AG08395 (cell line): ENCODE results near the gene ATP5PD.
"Not testable (repeated sequence)": the region's sequence is repeated elsewhere in the genome, so short reads cannot be mapped to it uniquely, and the experiment has no call there.

Experiments used
- DNase-seq: peaks from one replicate; pipeline ENCODE4 v3.0.0; 2012; ENCODE audit warnings: mixed read lengths, low spot score

ATP5PD gene

GRCh38 chr17:75020331-75021110 is 26.2 kb downstream of the ATP5PD start:
- DNase-seq = no peak

GRCh38 chr17:75019710-75020109 is 27.1 kb downstream of the ATP5PD start:
- DNase-seq = no peak

- no peak for DNase-seq
These were observed 27.6 kb downstream of the ATP5PD start for GRCh38 chr17:75019146-75019545.

- no peak for DNase-seq
These were observed 33.6 kb downstream of the ATP5PD start for GRCh38 chr17:75013092-75013559.

GRCh38 chr17:75012346-75013091 is 34.2 kb downstream of the ATP5PD start, which contains the start of gene MRPL58:
Gene MRPL58 (plus strand): TSS chr17:75012670. CDS start chr17:75012687, 17 bp downstream.
- DNase-seq = peak; percentile 90

GRCh38 chr17:75012096-75012345 is 34.7 kb downstream of the ATP5PD start:
- DNase-seq = no peak

- DNase-seq = peak; percentile 87
These were observed 35.2 kb downstream of the ATP5PD start for GRCh38 chr17:75011401-75012095.

GRCh38 chr17:75010683-75011400 is 35.9 kb downstream of the ATP5PD start:
- peak; percentile 31 for DNase-seq

GRCh38 chr17:75009139-75009724 is 37.5 kb downstream of the ATP5PD start:
- DNase-seq = no peak

GRCh38 chr17:75008373-75008772 is 38.4 kb downstream of the ATP5PD start:
- DNase-seq = no peak

GRCh38 chr17:75006653-75007052 is 40.1 kb downstream of the ATP5PD start:
- no peak for DNase-seq

GRCh38 chr17:75006084-75006483 is 40.7 kb downstream of the ATP5PD start:
- DNase-seq = not testable (repeated sequence)

- no peak for DNase-seq
These were observed 41.5 kb downstream of the ATP5PD start for GRCh38 chr17:75005291-75005690.

GRCh38 chr17:75004371-75004770 is 42.4 kb downstream of the ATP5PD start:
- DNase-seq = no peak

GRCh38 chr17:75003957-75004355 is 42.8 kb downstream of the ATP5PD start:
- no peak for DNase-seq

GRCh38 chr17:75003070-75003956 is 43.5 kb downstream of the ATP5PD start:
- no peak for DNase-seq

- no peak for DNase-seq
These were observed 44.6 kb downstream of the ATP5PD start for GRCh38 chr17:75001915-75002843.

GRCh38 chr17:74999523-74999922 is 47.2 kb downstream of the ATP5PD start:
- DNase-seq = no peak

GRCh38 chr17:74998783-74999182 is 48.0 kb downstream of the ATP5PD start:
- no peak for DNase-seq

GRCh38 chr17:74995847-74996246 is 50.9 kb downstream of the ATP5PD start:
- no peak for DNase-seq
